Endothelial cell of umbilical vein (primary cell): ENCODE results near the gene LRRC47. TPM values are rescaled to one million over a fixed set of nuclear protein-coding genes. Genes with fewer than 3 reads are reported as not detected.

Experiments used
- BruUV-seq: library from RNA; stranded (reverse); fragments of 400-500 nt; replicated peaks from 2 replicates; lab custom pipeline; 2021; lab: Mats Ljungman, UMichigan
- CTCF ChIA-PET: fragments of 300-600, 350-600 bp; sonication (Branson Sonifier 250); formaldehyde crosslinking; loops from one replicate; lab custom pipeline; 2021; ENCODE audit warnings: antibody characterized with exemption, inconsistent platforms; lab: Charles Lee
- POLR2A ChIA-PET: fragments of 300-600, 350-600 bp; sonication (Branson Sonifier 250); formaldehyde crosslinking; loops from one replicate; lab custom pipeline; 2021; ENCODE audit warnings: antibody characterized with exemption, inconsistent platforms; lab: Charles Lee
- DNase-seq: peaks from one replicate; pipeline ENCODE4 v3.0.0-alpha.2; 2011; ENCODE audit warnings: low read depth, low spot score
- FAIRE-seq: peaks from 2 replicates; lab custom pipeline; 2011; peaks lifted over from hg19 to GRCh38; lab: Jason Lieb, UNC
- H2AFZ ChIP-seq: 2 replicates; pipeline ENCODE4 v1.6.0; 2012; ENCODE audit warnings: low read depth, low read length, control low read depth, inconsistent platforms
- H3K27ac ChIP-seq: 2 replicates; pipeline ENCODE4 v1.5.1; 2011; ENCODE audit warnings: low read depth, mild to moderate bottlenecking, control low read depth, low read length, moderate library complexity; ENCODE audit not compliant: insufficient read depth
- H3K27me3 ChIP-seq, 2 experiments: 2 replicates each; pipeline versions ENCODE4 v1.6.0 to v1.6.1; 2011; ENCODE audit warnings: low read length in 2 of 2, mixed read lengths in 1 of 2; ENCODE audit not compliant: control insufficient read depth in 2 of 2, insufficient read depth in 2 of 2
- H3K36me3 ChIP-seq, 2 experiments: 2 replicates in 1 of 2; 3 replicates in 1 of 2; pipeline ENCODE4 v1.5.1; 2011; ENCODE audit warnings: low read length in 2 of 2, mild to moderate bottlenecking in 1 of 2, moderate library complexity in 1 of 2; ENCODE audit not compliant: control insufficient read depth in 2 of 2, insufficient read depth in 2 of 2; ENCODE audit errors: extremely low read depth in 1 of 2
- H3K4me1 ChIP-seq: 3 replicates; pipeline ENCODE4 v1.5.1; 2011; ENCODE audit warnings: mild to moderate bottlenecking, low read length; ENCODE audit not compliant: control insufficient read depth, insufficient read depth; ENCODE audit errors: extremely low read depth
- H3K4me2 ChIP-seq: 2 replicates; pipeline ENCODE4 v1.6.1; 2011; ENCODE audit warnings: low read length, control low read depth, mixed read lengths; ENCODE audit not compliant: insufficient read depth
- H3K4me3 ChIP-seq, 3 experiments: fragments of 200-600 bp in 1 of 3; sonication (generic), shearing (Covaris generic) in 1 of 3; replicated peaks in 1 of 3; 2 replicates each; pipeline ENCODE4 v1.5.1; 2011 to 2016; ENCODE audit warnings: control low read depth in 3 of 3, low read length in 3 of 3, mild to moderate bottlenecking in 2 of 3, inconsistent platforms in 1 of 3, low read depth in 1 of 3, moderate library complexity in 1 of 3; ENCODE audit not compliant: insufficient read depth in 1 of 3
- H3K79me2 ChIP-seq: 2 replicates; pipeline ENCODE4 v1.6.0; 2012; ENCODE audit warnings: low read length, inconsistent platforms; ENCODE audit not compliant: control insufficient read depth, insufficient read depth
- H3K9ac ChIP-seq: replicated peaks from 2 replicates; pipeline ENCODE3; 2011; ENCODE audit warnings: low read length, control low read depth; ENCODE audit not compliant: insufficient read depth; ENCODE audit errors: extremely low read depth
- H3K9me1 ChIP-seq: replicated peaks from 3 replicates; pipeline ENCODE4 v1.6.0; 2011; ENCODE audit warnings: mild to moderate bottlenecking, low read length; ENCODE audit not compliant: control insufficient read depth, insufficient read depth; ENCODE audit errors: extremely low read depth
- H3K9me3 ChIP-seq: replicated peaks from 2 replicates; pipeline ENCODE4 v1.5.1; 2012; ENCODE audit warnings: low read length, inconsistent platforms; ENCODE audit not compliant: control insufficient read depth, insufficient read depth
- H4K20me1 ChIP-seq: replicated peaks from 2 replicates; pipeline ENCODE3; 2011; ENCODE audit warnings: mild to moderate bottlenecking, low read length; ENCODE audit not compliant: control insufficient read depth, insufficient read depth; ENCODE audit errors: extremely low read depth
- CTCF ChIP-seq, 2 donors: IDR thresholded peaks; 1 replicate in 1 of 2; 2 replicates in 1 of 2; pipeline ENCODE4 v1.5.1; 2011; ENCODE audit warnings: low read length in 2 of 2, mild to moderate bottlenecking in 2 of 2, moderate library complexity in 2 of 2, control low read depth in 1 of 2, inconsistent platforms in 1 of 2, low read depth in 1 of 2; ENCODE audit not compliant: insufficient read depth in 1 of 2; ENCODE audit errors: extremely low read depth in 1 of 2
- EZH2 ChIP-seq: IDR thresholded peaks from 2 replicates; pipeline ENCODE4 v1.6.1; 2012; ENCODE audit warnings: borderline replicate concordance, low read depth, mild to moderate bottlenecking, moderate library complexity, low read length, inconsistent platforms; ENCODE audit not compliant: severe bottlenecking
- FOS ChIP-seq: IDR thresholded peaks from 2 replicates; pipeline ENCODE4 v1.6.1; 2011; ENCODE audit warnings: mild to moderate bottlenecking, low read length, moderate library complexity, borderline replicate concordance; ENCODE audit not compliant: insufficient read depth
- GATA2 ChIP-seq: IDR thresholded peaks from 2 replicates; pipeline ENCODE4 v1.7.0; 2011; ENCODE audit warnings: low read depth, mild to moderate bottlenecking, moderate library complexity, mixed read lengths, low read length; ENCODE audit not compliant: insufficient read length, insufficient read depth
- JUN ChIP-seq: IDR thresholded peaks from 2 replicates; pipeline ENCODE4 v1.6.1; 2011; ENCODE audit warnings: borderline replicate concordance, low read depth; ENCODE audit not compliant: insufficient read length, insufficient read depth
- MAX ChIP-seq: IDR thresholded peaks from 2 replicates; pipeline ENCODE4 v1.6.1; 2011; ENCODE audit not compliant: insufficient read depth, insufficient read length
- MYC ChIP-seq: IDR thresholded peaks from one replicate; pipeline ENCODE4 v1.6.1; 2011; ENCODE audit warnings: mild to moderate bottlenecking, low read depth, low read length
- POLR2A ChIP-seq: IDR thresholded peaks from 2 replicates; pipeline ENCODE4 v1.6.1; 2012; ENCODE audit warnings: low read depth, mild to moderate bottlenecking, control low read depth, low read length
- POLR2AphosphoS5 ChIP-seq: IDR thresholded peaks from 2 replicates; pipeline ENCODE4 v1.6.1; 2012; ENCODE audit warnings: low read depth, mild to moderate bottlenecking, control low read depth, low read length, moderate library complexity; ENCODE audit not compliant: insufficient read depth
- dilution Hi-C: fragments of 300-500 bp; cut with MboI; formaldehyde crosslinking; loops from one replicate; pipeline ENCODE4 v1.15.0; 2019; ENCODE audit warnings: low sequenced_read_pairs; ENCODE audit not compliant: extremely low pct_ligation_motif_present
- intact Hi-C: fragments of 100-400 bp; cut with micrococcal nuclease; formaldehyde crosslinking; loops from one replicate; pipeline ENCODE4 v1.10.0; 2022
- polyA plus RNA-seq, 4 experiments: library from polyadenylated mRNA; depleted of rRNA in 3 of 4; stranded (reverse) in 3 of 4; unstranded in 1 of 4; fragments of >200 nt; gene quantifications; 2 replicates each; pipeline versions ENCODE4 v1.2.1 to v1.2.3, GENCODE V29; 2011 to 2012; ENCODE audit warnings: missing spikeins in 1 of 4
- total RNA-seq: library from RNA; stranded (reverse); gene quantifications from 2 replicates; pipeline ENCODE4 v1.2.3, GENCODE V29; 2021

LRRC47 gene
- total and polyA plus RNA-seq, 2 donors (not counting 3 experiments of a cell fraction or from before 2014, with no cell fraction given): 23.7 to 42.5 TPM

GRCh38 chr1:3779265-3779911, 16.9 kb downstream of the LRRC47 start:
- dilution Hi-C loops: no loop called here
- H3K79me2 ChIP-seq: no peaks in the 10 kb centered on the region
- no peak overlapping the region for H3K4me3 ChIP-seq
- POLR2A ChIA-PET: no interaction called here
- no peak overlapping the region for H2AFZ ChIP-seq
- H3K9me3 ChIP-seq: no peaks in the 10 kb centered on the region
- H3K4me1 ChIP-seq: no peaks in the 10 kb centered on the region
- TF ChIP-seq MYC (no peak), JUN (no peak)
- no peaks in the 10 kb centered on the region for H3K27me3 ChIP-seq
- no peak overlapping the region for H3K9ac ChIP-seq
- CTCF ChIA-PET: no interaction called here
- H3K27ac ChIP-seq: no peak overlapping the region
- DNase-seq: no peak
- no peaks in the 10 kb centered on the region for H4K20me1 ChIP-seq
- intact Hi-C loops: no loop called here
- no TSS peak for BruUV-seq
- peaks cover 3 to 38% of the 10 kb centered on the region in 2 experiments for H3K36me3 ChIP-seq
- H3K4me2 ChIP-seq: no peak overlapping the region
- FAIRE-seq: no peak
- no peaks in the 10 kb centered on the region for H3K9me1 ChIP-seq

DNA sequence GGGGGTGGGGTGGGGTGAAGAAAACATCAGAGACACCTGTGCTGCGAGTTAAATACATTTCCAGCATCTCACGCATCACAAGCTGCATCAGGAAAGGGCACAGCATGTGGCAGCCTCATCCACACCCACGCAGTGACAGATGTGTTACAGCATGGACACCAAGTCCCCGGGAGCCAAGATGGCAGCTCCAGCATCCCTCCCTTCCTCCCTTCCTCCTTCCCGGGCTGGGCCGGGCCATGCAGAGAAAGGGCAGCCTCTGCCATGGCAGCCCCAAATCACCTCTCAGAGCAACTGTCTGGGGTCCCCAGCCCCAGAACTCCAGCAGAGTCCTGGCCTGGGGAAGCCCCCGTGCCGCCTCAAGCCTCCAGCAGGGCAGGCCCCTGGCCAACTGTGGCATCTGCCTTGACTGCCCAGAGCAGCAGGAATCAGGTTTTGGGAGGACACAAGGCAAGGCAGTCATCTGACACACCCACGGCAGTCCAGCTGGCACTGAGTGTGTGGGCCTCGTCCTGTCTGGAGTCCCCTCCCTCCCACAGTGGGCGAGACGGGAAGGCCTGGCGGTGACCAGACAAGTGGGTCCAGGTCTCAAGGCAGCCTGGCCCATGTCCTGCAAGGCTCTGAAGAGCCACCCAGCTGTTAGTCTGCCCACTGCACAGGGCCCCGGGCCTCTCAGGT, 17.6 kb downstream of the LRRC47 start:
- intact Hi-C loops (no loop called here), dilution Hi-C loops (no loop called here)
- no peak overlapping the region for H3K4me3 ChIP-seq
- ChIA-PET POLR2A (no interaction called here), CTCF (no interaction called here)
- FAIRE-seq (no peak), DNase-seq (no peak)
- H3K9ac ChIP-seq: no peak overlapping the region
- no peaks in the 10 kb centered on the region for H3K9me1 ChIP-seq
- no peak overlapping the region for H3K4me2 ChIP-seq
- H3K79me2 ChIP-seq: no peaks in the 10 kb centered on the region
- H3K9me3 ChIP-seq: no peaks in the 10 kb centered on the region
- H3K36me3 ChIP-seq: peaks cover 3 to 31% of the 10 kb centered on the region in 2 experiments
- no peaks in the 10 kb centered on the region for H3K27me3 ChIP-seq
- no TSS peak for BruUV-seq
- H3K27ac ChIP-seq: no peak overlapping the region
- no peaks in the 10 kb centered on the region for H3K4me1 ChIP-seq
- H2AFZ ChIP-seq: no peak overlapping the region
- H4K20me1 ChIP-seq: no peaks in the 10 kb centered on the region
- TF ChIP-seq FOS (no peak), POLR2A (no peak), JUN (no peak), CTCF (IDR thresholded peaks at IDR 0.05; ENCODE audit: extremely low read depth in 1 of 2, insufficient read depth in 1 of 2, low read depth in 1 of 2, low read length in 2 of 2) (no peak), GATA2 (no peak), MAX (no peak), POLR2AphosphoS5 (no peak), MYC (no peak), EZH2 (no peak)
